BLaER1 treated with 17β-estradiol and CSF1 and Interleukin-3, amounts not matched to agents 10 nM and 100 nM (cell line): Measurements from ENCODE around the gene ZBTB21.

Source experiments
- H3K27ac ChIP-seq, 11 experiments: shearing (Covaris generic); formaldehyde crosslinking; 2 replicates each; pipeline ENCODE4 v1.8.1; 2022
- H3K27me3 ChIP-seq, 11 experiments: shearing (Covaris generic); formaldehyde crosslinking; 2 replicates each; pipeline ENCODE4 v1.8.1; 2022
- H3K36me3 ChIP-seq, 11 experiments: shearing (Covaris generic); formaldehyde crosslinking; 2 replicates each; pipeline ENCODE4 v1.8.1; 2022
- H3K4me1 ChIP-seq, 10 experiments: shearing (Covaris generic); formaldehyde crosslinking; 2 replicates each; pipeline ENCODE4 v1.8.1; 2022
- H3K4me2 ChIP-seq, 11 experiments: shearing (Covaris generic); formaldehyde crosslinking; 2 replicates each; pipeline ENCODE4 v1.8.1; 2022
- H3K4me3 ChIP-seq, 10 experiments: shearing (Covaris generic); formaldehyde crosslinking; 2 replicates each; pipeline ENCODE4 v1.8.1; 2022
- H3K9ac ChIP-seq, 11 experiments: shearing (Covaris generic); formaldehyde crosslinking; 2 replicates each; pipeline ENCODE4 v1.8.1; 2022
- H3K9me3 ChIP-seq, 11 experiments: shearing (Covaris generic); formaldehyde crosslinking; replicated peaks in 1 of 11; 2 replicates each; pipeline ENCODE4 v1.8.1; 2022
- H4K20me1 ChIP-seq, 11 experiments: shearing (Covaris generic); formaldehyde crosslinking; 2 replicates each; pipeline ENCODE4 v1.8.1; 2022
- Cebpa-rat ChIP-seq, 11 experiments: shearing (Covaris generic); IDR thresholded peaks; 2 replicates each; pipeline ENCODE4 v1.8.1; 2022

Gene ZBTB21

DNA sequence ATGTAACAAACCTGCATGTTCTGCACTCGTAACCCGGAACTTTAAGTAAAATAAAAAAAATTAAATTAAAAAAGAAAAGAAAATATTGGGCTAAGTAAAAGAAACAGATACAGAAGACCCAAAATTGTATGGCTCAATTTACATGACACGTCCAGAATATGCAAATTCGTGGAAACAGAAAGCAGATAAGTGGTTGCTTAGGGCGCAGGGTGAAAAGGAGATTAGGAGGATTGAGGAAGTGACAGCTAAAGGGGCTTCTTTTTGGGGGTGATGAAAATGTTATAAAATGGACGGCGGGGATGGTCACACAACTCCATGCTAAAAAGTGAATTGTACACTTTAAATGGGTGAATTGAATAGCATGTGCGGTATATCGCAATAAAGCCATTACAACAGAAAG lies 27.4 kb upstream of the ZBTB21 start:
- no peak for TF ChIP-seq Cebpa-rat (IDR thresholded peaks at IDR 0.05)
- no peak overlapping the region for H3K9ac ChIP-seq
- peaks cover 0 to 5% (median 0%) of the 10 kb centered on the region in 11 experiments; a peak in 2 of 22 replicates for H3K9me3 ChIP-seq
- peaks cover 5 to 45% (median 18%) of the 10 kb centered on the region in 10 experiments; a peak in 18 of 20 replicates for H3K4me1 ChIP-seq
- H3K36me3 ChIP-seq = no peaks in the 10 kb centered on the region
- H3K27me3 ChIP-seq = no peaks in the 10 kb centered on the region
- no peak overlapping the region for H3K27ac ChIP-seq
- H3K4me2 ChIP-seq = no peak overlapping the region
- H4K20me1 ChIP-seq = no peaks in the 10 kb centered on the region
- no peak overlapping the region for H3K4me3 ChIP-seq

DNA sequence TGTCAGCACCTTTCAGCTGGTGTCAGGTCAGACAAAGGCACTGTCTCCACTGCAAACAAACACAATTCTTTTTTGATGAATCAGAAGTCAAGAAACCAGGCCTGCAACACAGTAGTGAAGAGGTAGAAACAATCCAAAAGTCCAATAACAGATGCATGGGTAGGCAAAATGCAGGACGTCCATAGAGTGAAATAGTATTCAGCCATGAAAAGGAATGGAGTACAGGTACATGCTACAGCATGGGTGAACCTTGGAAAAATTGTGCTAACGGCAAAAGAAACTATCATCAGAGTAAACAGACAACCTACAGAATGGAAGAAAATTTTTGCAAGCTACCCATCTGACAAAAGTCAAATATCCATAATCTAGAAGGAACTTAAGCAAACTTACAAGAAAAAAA lies 26.2 kb upstream of the ZBTB21 start:
- no peaks in the 10 kb centered on the region for H3K36me3 ChIP-seq
- no peak overlapping the region for H3K27ac ChIP-seq

DNA sequence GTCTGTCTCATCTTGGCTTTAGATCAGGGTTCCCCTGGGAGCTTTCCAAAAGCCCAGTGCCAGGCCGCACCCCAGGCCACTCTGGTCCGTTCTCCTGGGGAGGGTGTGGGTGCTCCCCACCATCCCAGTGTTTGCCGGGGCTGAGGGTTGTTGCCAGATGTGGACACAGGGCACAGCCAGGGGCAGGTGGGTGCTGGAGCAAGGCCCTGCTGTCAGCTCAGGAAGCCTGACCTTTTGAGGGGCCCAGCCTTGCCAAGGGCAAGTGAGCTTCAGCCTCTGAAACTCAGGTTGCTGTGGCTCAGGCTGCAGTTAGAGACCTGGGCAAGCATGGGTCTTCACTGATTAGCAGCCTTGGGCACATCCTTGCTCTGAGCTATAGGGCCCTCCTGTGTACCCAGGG lies 22.8 kb upstream of the ZBTB21 start:
- H3K9me3 ChIP-seq = peaks cover 0 to 5% (median 0%) of the 10 kb centered on the region in 11 experiments; a peak in 2 of 22 replicates
- no peak overlapping the region for H3K4me3 ChIP-seq
- H3K4me2 ChIP-seq = no peak overlapping the region; a peak in 1 of 22 replicates
- H3K4me1 ChIP-seq = peaks cover 0 to 27% (median 6%) of the 10 kb centered on the region in 10 experiments; a peak in 8 of 20 replicates
- H3K36me3 ChIP-seq = no peaks in the 10 kb centered on the region
- H4K20me1 ChIP-seq = no peaks in the 10 kb centered on the region
- no peak overlapping the region for H3K27ac ChIP-seq
- H3K27me3 ChIP-seq = no peaks in the 10 kb centered on the region
- no peak for TF ChIP-seq Cebpa-rat (IDR thresholded peaks at IDR 0.05)
- no peak overlapping the region for H3K9ac ChIP-seq

More for the DNA sequence above, 26.2 kb upstream of the ZBTB21 start:
- H3K4me3 ChIP-seq = no peak overlapping the region
- H3K9me3 ChIP-seq = peaks cover 0 to 5% (median 0%) of the 10 kb centered on the region in 11 experiments; a peak in 2 of 22 replicates
- H3K4me2 ChIP-seq = no peak overlapping the region
- H4K20me1 ChIP-seq = no peaks in the 10 kb centered on the region
- no peaks in the 10 kb centered on the region for H3K27me3 ChIP-seq
- no peak overlapping the region for H3K9ac ChIP-seq
- H3K4me1 ChIP-seq = peaks cover 5 to 47% (median 23%) of the 10 kb centered on the region in 10 experiments; a peak in 18 of 20 replicates
- no peak for TF ChIP-seq Cebpa-rat (IDR thresholded peaks at IDR 0.05)

DNA sequence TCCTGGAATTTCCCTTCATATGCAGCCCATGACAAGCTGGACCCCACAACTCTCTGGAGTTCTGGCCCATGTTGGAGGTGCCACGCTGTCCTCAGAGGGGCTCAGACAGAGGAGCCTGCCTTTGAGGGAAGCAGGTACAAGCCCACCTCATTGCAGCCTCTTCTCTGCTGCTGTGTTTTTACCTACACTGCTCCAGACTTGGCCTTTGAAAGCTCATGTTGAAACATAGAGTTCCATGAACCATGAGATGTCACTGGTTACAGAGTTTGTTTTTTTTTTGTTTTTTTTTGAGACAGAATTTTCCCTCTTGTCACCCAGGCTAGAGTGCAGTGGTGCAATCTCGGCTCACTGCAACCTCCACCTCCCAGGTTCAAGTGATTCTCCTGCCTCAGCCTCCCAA lies 22.1 kb upstream of the ZBTB21 start:
- Histone ChIP-seq H3K36me3 (no peaks in the 10 kb centered on the region), H4K20me1 (no peaks in the 10 kb centered on the region), H3K9me3 (peaks cover 0 to 5% (median 0%) of the 10 kb centered on the region in 11 experiments; a peak in 2 of 22 replicates), H3K4me1 (peaks cover 0 to 27% (median 6%) of the 10 kb centered on the region in 10 experiments; a peak in 8 of 20 replicates), H3K4me3 (no peak overlapping the region), H3K4me2 (peak overlapping the region in 6 of 11 experiments; percentile 14 to 50 (median 29); a peak in 6 of 22 replicates), H3K27ac (no peak overlapping the region), H3K9ac (no peak overlapping the region), H3K27me3 (no peaks in the 10 kb centered on the region)
- no peak for TF ChIP-seq Cebpa-rat (IDR thresholded peaks at IDR 0.05)

DNA sequence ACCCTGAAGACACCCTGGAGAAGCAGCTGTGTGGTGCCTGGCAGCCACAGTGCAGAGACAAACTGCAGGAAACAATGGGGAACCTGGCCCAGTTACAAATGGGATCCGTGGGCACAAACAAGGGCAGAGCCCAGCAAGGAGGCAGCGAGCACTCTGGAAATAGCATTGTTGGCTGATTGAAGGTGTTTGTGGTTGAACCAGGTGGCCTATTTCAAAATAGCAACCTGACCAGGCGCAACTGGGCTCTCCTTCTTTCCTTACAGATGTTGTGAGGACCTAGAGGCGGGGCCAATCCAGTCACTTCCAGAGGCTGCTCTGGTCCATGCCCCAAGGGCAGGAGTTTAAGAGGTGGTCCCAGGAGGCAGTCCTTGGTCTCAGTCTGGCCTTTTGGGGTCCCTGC lies 21.7 kb upstream of the ZBTB21 start:
- no peak for TF ChIP-seq Cebpa-rat (IDR thresholded peaks at IDR 0.05)
- Histone ChIP-seq H3K9me3 (peaks cover 0 to 5% (median 0%) of the 10 kb centered on the region in 11 experiments; a peak in 2 of 22 replicates), H3K27ac (no peak overlapping the region), H4K20me1 (no peaks in the 10 kb centered on the region), H3K4me3 (no peak overlapping the region), H3K4me2 (peak overlapping the region in 7 of 11 experiments; percentile 14 to 50 (median 25); a peak in 8 of 22 replicates), H3K27me3 (no peaks in the 10 kb centered on the region), H3K9ac (no peak overlapping the region), H3K36me3 (no peaks in the 10 kb centered on the region), H3K4me1 (peaks cover 0 to 27% (median 6%) of the 10 kb centered on the region in 10 experiments; a peak in 8 of 20 replicates)

DNA sequence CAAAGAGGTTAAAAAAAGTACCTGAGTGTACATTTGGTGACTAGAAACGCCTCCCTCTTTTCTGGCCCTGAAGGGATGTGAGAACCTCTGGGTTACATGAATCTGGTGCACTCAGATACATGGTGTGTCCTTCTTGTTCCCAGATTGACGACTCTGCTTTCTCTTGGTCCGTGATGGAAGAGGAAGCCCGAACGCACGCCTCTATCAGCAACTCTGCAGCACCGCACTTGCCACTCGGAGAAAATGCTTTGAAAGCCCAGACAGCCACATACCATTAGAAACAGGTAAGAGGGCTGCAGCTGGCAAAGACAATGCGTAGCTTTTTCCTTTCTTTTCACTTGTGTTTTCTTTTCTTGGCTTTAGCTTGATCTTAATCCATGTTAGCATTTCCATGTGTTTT lies 21.1 kb upstream of the ZBTB21 start:
- H3K9me3 ChIP-seq = peaks cover 0 to 3% (median 0%) of the 10 kb centered on the region in 11 experiments; a peak in 2 of 22 replicates
- H3K27ac ChIP-seq = no peak overlapping the region
- no peaks in the 10 kb centered on the region for H3K27me3 ChIP-seq
- H4K20me1 ChIP-seq = no peaks in the 10 kb centered on the region
- H3K36me3 ChIP-seq = no peaks in the 10 kb centered on the region
- H3K4me1 ChIP-seq = peaks cover 0 to 27% (median 6%) of the 10 kb centered on the region in 10 experiments; a peak in 8 of 20 replicates
- no peak overlapping the region for H3K4me3 ChIP-seq
- H3K4me2 ChIP-seq = peak overlapping the region in 2 of 11 experiments; percentile 14 to 33; a peak in 2 of 22 replicates
- no peak for TF ChIP-seq Cebpa-rat (IDR thresholded peaks at IDR 0.05)
- no peak overlapping the region for H3K9ac ChIP-seq

DNA sequence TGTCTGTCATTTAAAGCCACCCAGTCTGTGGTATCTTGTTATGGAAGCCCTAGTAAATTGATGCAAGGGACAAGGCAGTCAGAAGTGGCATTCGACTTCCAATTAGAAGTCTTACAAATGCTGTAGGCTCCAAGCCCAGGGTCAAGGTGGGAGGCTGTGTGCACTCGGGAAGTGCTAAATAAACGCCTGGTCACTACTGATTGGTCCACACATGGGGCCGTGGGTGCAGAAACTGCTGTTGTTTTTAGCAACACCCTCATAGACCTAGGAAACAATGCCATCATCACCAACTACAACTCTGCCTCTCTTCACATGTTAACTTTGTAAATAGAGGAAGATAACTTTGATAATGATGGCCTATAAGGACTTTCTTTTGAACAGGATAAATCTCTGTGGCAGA lies 20.2 kb upstream of the ZBTB21 start:
- H3K27ac ChIP-seq = no peak overlapping the region
- H3K27me3 ChIP-seq = no peaks in the 10 kb centered on the region

DNA sequence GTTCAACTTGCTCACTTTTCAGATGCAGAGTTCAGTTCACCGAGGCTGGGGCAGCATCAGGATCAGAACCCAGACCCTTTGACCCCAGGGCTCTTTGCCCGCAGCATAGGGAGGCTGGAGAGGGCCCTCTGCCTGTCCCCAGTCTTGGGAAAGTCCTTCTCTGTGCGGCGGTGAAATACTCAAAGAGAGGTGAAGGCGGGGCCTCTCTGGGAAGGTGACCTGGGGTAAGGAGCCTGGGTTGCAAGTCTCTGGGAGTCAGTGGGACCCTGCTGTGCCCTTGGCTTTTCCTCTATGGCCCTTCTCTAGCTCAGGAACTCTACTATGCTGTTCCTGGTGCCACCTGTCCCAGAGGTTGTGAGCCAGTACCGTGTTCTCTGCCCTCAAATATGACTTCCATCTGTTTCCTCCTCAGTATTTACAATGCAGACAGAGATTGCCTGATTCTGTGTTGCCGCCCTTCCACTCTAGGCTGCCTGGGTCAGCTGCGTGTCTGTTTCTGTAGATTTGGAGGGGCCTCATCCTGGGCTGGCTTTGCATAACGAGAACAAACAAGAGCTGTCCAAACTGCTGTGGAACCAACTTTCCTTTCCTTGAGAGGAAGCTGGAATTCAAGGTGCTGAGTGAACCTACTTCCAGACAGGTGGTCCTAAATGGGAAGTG lies 18.7 kb upstream of the ZBTB21 start:
- no peaks in the 10 kb centered on the region for H3K9me3 ChIP-seq
- H3K27me3 ChIP-seq = no peaks in the 10 kb centered on the region
- H3K27ac ChIP-seq = no peak overlapping the region
- H3K36me3 ChIP-seq = no peaks in the 10 kb centered on the region
- no peak overlapping the region for H3K4me2 ChIP-seq
- no peaks in the 10 kb centered on the region for H4K20me1 ChIP-seq
- peaks cover 0 to 19% (median 6%) of the 10 kb centered on the region in 10 experiments; a peak in 8 of 20 replicates for H3K4me1 ChIP-seq
- no peak for TF ChIP-seq Cebpa-rat (IDR thresholded peaks at IDR 0.05)
- no peak overlapping the region for H3K9ac ChIP-seq
- no peak overlapping the region for H3K4me3 ChIP-seq

More for the DNA sequence above, 20.2 kb upstream of the ZBTB21 start:
- Histone ChIP-seq H3K4me1 (peaks cover 0 to 27% (median 6%) of the 10 kb centered on the region in 10 experiments; a peak in 8 of 20 replicates), H4K20me1 (no peaks in the 10 kb centered on the region), H3K4me2 (no peak overlapping the region), H3K4me3 (no peak overlapping the region), H3K9ac (no peak overlapping the region), H3K9me3 (no peaks in the 10 kb centered on the region), H3K36me3 (no peaks in the 10 kb centered on the region)
- TF ChIP-seq Cebpa-rat (IDR thresholded peaks at IDR 0.05) = no peak

DNA sequence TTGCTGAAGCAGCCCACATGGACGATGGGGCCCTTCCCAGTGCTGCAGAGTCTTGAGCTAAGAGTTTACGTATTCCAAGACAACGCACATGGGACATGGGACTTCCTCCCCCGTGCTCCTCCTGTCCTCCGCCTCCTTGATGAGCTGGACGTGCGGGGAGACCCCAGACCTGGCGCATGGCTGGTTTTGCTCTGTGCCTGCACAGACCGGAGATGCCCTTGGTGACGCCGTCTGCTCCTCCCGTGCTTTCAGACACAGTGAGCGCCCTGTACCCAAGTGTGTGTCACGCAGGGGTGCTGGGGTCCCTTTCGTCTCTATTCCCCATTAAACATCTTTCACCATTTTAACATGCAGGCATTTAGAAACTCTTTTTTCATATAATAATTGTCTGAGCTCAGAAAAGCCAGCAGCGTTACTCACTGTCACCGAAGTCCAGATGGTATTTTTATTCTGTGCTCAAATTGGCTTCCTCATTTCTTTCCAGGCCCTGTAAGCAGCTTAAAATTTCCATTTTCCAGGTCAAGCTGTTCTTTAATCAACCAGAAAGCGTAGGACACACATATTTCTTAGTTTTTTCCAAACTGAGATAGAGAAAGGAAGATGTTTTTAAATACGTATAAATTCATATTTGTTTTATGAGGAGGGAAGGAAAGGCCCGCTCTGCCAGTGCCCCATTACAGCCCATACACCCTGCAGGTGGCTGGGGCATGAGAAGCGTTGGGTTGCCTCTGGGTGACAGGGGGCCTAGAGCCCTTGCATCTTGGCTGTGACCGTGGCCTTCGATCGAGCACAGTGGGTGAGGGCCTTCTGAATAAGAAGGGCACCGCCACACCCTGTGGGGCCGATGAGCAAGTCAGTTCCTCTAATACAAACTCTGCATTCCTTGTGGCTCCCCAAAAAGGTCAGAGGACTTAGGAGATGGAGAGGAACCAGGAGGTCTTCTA lies 17.9 kb upstream of the ZBTB21 start:
- no peaks in the 10 kb centered on the region for H3K27me3 ChIP-seq
- no peak overlapping the region for H3K27ac ChIP-seq
- H3K4me1 ChIP-seq = peaks cover 0 to 11% (median 6%) of the 10 kb centered on the region in 10 experiments; a peak in 8 of 20 replicates
- no peak for TF ChIP-seq Cebpa-rat (IDR thresholded peaks at IDR 0.05)
- H3K4me3 ChIP-seq = no peak overlapping the region
- no peaks in the 10 kb centered on the region for H3K9me3 ChIP-seq
- H3K4me2 ChIP-seq = no peak overlapping the region
- H3K9ac ChIP-seq = no peak overlapping the region
- no peaks in the 10 kb centered on the region for H4K20me1 ChIP-seq
- no peaks in the 10 kb centered on the region for H3K36me3 ChIP-seq
